SU-DHL-6 (cell line): Measurements from ENCODE around the gene NELL2.
"Not testable (repeated sequence)": the region's sequence is repeated elsewhere in the genome, so short reads cannot be mapped to it uniquely, and the experiment has no call there.

ENCODE experiments used
- H2AFZ ChIP-seq: fragments of 200-600 bp; sonication (generic); 2 replicates; pipeline ENCODE4 v1.6.1; 2014; ENCODE audit warnings: low read depth, mild to moderate bottlenecking, moderate library complexity, mixed read lengths, antibody characterized with exemption, low read length; ENCODE audit not compliant: severe bottlenecking
- H3F3A ChIP-seq: fragments of 200-600 bp; shearing (Covaris generic); 2 replicates; pipeline ENCODE4 v1.6.0; 2016; ENCODE audit warnings: antibody characterized with exemption, mild to moderate bottlenecking; ENCODE audit not compliant: insufficient read depth
- H3K27ac ChIP-seq: fragments of 200-600 bp; sonication (generic); 2 replicates; pipeline ENCODE4 v1.5.1; 2016; ENCODE audit warnings: low read depth, mild to moderate bottlenecking, low read length, moderate library complexity, mixed read lengths
- H3K27me3 ChIP-seq: fragments of 200-600 bp; sonication (generic), shearing (Covaris generic); 2 replicates; pipeline ENCODE4 v1.6.0; 2014; ENCODE audit warnings: mild to moderate bottlenecking, low read length
- H3K36me3 ChIP-seq: fragments of 200-600 bp; sonication (generic); 2 replicates; pipeline ENCODE4 v1.6.1; 2014; ENCODE audit warnings: mild to moderate bottlenecking, low read length, mixed read lengths
- H3K4me2 ChIP-seq: fragments of 300-600, 200-600 bp; shearing (Covaris generic), sonication (generic); 2 replicates; pipeline ENCODE4 v1.6.0; 2014; ENCODE audit warnings: low read length, low read depth, mild to moderate bottlenecking; ENCODE audit not compliant: poor library complexity, severe bottlenecking
- H3K4me3 ChIP-seq: fragments of 200-600 bp; sonication (generic); 2 replicates; pipeline ENCODE4 v1.5.1; 2014; ENCODE audit warnings: antibody characterized with exemption, low read length, mild to moderate bottlenecking, mixed read lengths; ENCODE audit not compliant: insufficient read depth, poor library complexity, severe bottlenecking
- H3K79me2 ChIP-seq: fragments of 200-600 bp; sonication (generic); 2 replicates; pipeline ENCODE4 v1.6.1; 2014; ENCODE audit warnings: mild to moderate bottlenecking, low read length, moderate library complexity; ENCODE audit not compliant: insufficient read depth
- H3K9ac ChIP-seq: fragments of 200-600 bp; sonication (generic); 2 replicates; pipeline ENCODE4 v1.7.0; 2014; ENCODE audit warnings: mild to moderate bottlenecking, low read length
- H3K9me2 ChIP-seq: fragments of 200-600 bp; sonication (generic); replicated peaks from 2 replicates; pipeline ENCODE4 v1.6.1; 2014; ENCODE audit warnings: low read length; ENCODE audit not compliant: insufficient read depth
- H3K9me3 ChIP-seq: fragments of 200-600 bp; sonication (generic); 2 replicates; pipeline ENCODE4 v1.6.1; 2014; ENCODE audit warnings: low read length, mixed read lengths; ENCODE audit not compliant: insufficient read depth
- H4K20me1 ChIP-seq: fragments of 200-600 bp; sonication (generic); 2 replicates; pipeline ENCODE4 v1.6.1; 2014; ENCODE audit warnings: low read depth, mild to moderate bottlenecking, antibody characterized with exemption, low read length, moderate library complexity, mixed read lengths
- CTCF ChIP-seq: fragments of 200-600 bp; sonication (generic); IDR thresholded peaks from one replicate; pipeline ENCODE4 v1.5.1; 2017; ENCODE audit warnings: antibody characterized with exemption, mild to moderate bottlenecking, low read length, moderate library complexity; ENCODE audit not compliant: insufficient read depth, poor library complexity, severe bottlenecking
- EZH2phosphoT487 ChIP-seq: fragments of 200-600 bp; sonication (generic), shearing (Covaris generic); conservative IDR thresholded peaks from 2 replicates; pipeline ENCODE4 v1.6.1; 2018; ENCODE audit warnings: mild to moderate bottlenecking, antibody characterized with exemption, low read length, moderate library complexity, mixed read lengths

Gene NELL2

GRCh38 chr12:44915958-44916357 lies 39.8 kb upstream of the NELL2 start:
- Histone ChIP-seq H4K20me1 (no peaks in the 10 kb centered on the region), H3K79me2 (no peaks in the 10 kb centered on the region), H2AFZ (no peak overlapping the region), H3K4me3 (no peak overlapping the region), H3K4me2 (no peak overlapping the region), H3K27ac (no peak overlapping the region), H3K27me3 (no peaks in the 10 kb centered on the region), H3K9me2 (no peaks in the 10 kb centered on the region), H3K9ac (no peak overlapping the region), H3K36me3 (no peaks in the 10 kb centered on the region), H3K9me3 (no peaks in the 10 kb centered on the region), H3F3A (no peaks in the 10 kb centered on the region)
- TF ChIP-seq CTCF (no peak), EZH2phosphoT487 (no peak)

- no peak overlapping the region for H3K4me3 ChIP-seq
Measured at GRCh38 chr12:44904321-44904720, 28.2 kb upstream of the NELL2 start.

GRCh38 chr12:44898108-44898507 lies 22.0 kb upstream of the NELL2 start:
- not testable (repeated sequence) for H3K9ac ChIP-seq, H3K27ac ChIP-seq, H3K4me3 ChIP-seq, H3K4me2 ChIP-seq, H3F3A ChIP-seq, H2AFZ ChIP-seq, H3K27me3 ChIP-seq, H4K20me1 ChIP-seq, H3K79me2 ChIP-seq, H3K9me2 ChIP-seq, H3K9me3 ChIP-seq, H3K36me3 ChIP-seq

More at GRCh38 chr12:44904321-44904720, 28.2 kb upstream of the NELL2 start:
- no peaks in the 10 kb centered on the region for H3K79me2 ChIP-seq
- no peaks in the 10 kb centered on the region for H3K9me2 ChIP-seq
- TF ChIP-seq EZH2phosphoT487 (no peak), CTCF (no peak)
- H3K27me3 ChIP-seq, result no peaks in the 10 kb centered on the region
- no peaks in the 10 kb centered on the region for H3K9me3 ChIP-seq
- no peak overlapping the region for H3K9ac ChIP-seq
- H3K27ac ChIP-seq, result no peak overlapping the region
- no peaks in the 10 kb centered on the region for H4K20me1 ChIP-seq
- no peak overlapping the region for H2AFZ ChIP-seq
- no peak overlapping the region for H3K4me2 ChIP-seq
- H3K36me3 ChIP-seq, result no peaks in the 10 kb centered on the region
- H3F3A ChIP-seq, result no peaks in the 10 kb centered on the region

GRCh38 chr12:44889926-44890325 lies 13.8 kb upstream of the NELL2 start:
- no peaks in the 10 kb centered on the region for H3K36me3 ChIP-seq
- H3K4me3 ChIP-seq, result no peak overlapping the region
- H3K27ac ChIP-seq, result no peak overlapping the region
- TF ChIP-seq CTCF, result no peak
- TF ChIP-seq EZH2phosphoT487, result no peak
- H3K4me2 ChIP-seq, result no peak overlapping the region
- H3F3A ChIP-seq, result no peaks in the 10 kb centered on the region
- H3K9me3 ChIP-seq, result no peaks in the 10 kb centered on the region
- H3K9ac ChIP-seq, result no peak overlapping the region
- H4K20me1 ChIP-seq, result no peaks in the 10 kb centered on the region
- no peaks in the 10 kb centered on the region for H3K9me2 ChIP-seq
- no peak overlapping the region for H2AFZ ChIP-seq
- no peaks in the 10 kb centered on the region for H3K79me2 ChIP-seq
- no peaks in the 10 kb centered on the region for H3K27me3 ChIP-seq
